Measurements from ENCODE around the gene MIOS. TPM values are rescaled to one million over a fixed set of nuclear protein-coding genes. Genes with fewer than 3 reads are reported as not detected.

MIOS gene
- total and polyA plus RNA-seq, 2 of the 4 experiments (the other 2 are of a cell fraction), result 10.6 to 32.4 TPM

- Histone ChIP-seq H4K91ac (ENCODE audit: insufficient read depth, low read depth, low read length) (no peak overlapping the region), H3K14ac (replicated peaks; ENCODE audit: low read depth, low read length) (no peak overlapping the region), H3K27me3 (ENCODE audit: control insufficient read depth, insufficient read depth, low read length) (no peaks in the 10 kb centered on the region), H3K4me1 (ENCODE audit: control insufficient read depth, insufficient read depth, low read length) (no peaks in the 10 kb centered on the region), H3K4ac (ENCODE audit: low read depth, low read length) (no peak overlapping the region), H4K20me1 (ENCODE audit: insufficient read depth, low read length) (no peaks in the 10 kb centered on the region), H4K5ac (ENCODE audit: low read depth, low read length) (peak overlapping the region; percentile 36; the same call in 1 of the 2 replicates), H3K9ac (ENCODE audit: low read depth, low read length) (peak overlapping the region; percentile 58; the same call in 1 of the 2 replicates), H3K36me3 (ENCODE audit: control insufficient read depth, insufficient read depth, low read length) (no peaks in the 10 kb centered on the region), H3K4me2 (ENCODE audit: low read depth, low read length) (peak overlapping the region; percentile 56), H3K4me3 (ENCODE audit: insufficient read depth, low read depth, low read length) (peak overlapping the region; percentile 78), H3K56ac (ENCODE audit: extremely low read depth, insufficient read depth, low read length) (peak overlapping the region; percentile 18; the same call in 1 of the 2 replicates), H3K18ac (ENCODE audit: low read depth, low read length) (no peak overlapping the region), H3K9me1 (ENCODE audit: insufficient read depth, low read length) (no peaks in the 10 kb centered on the region; the same call in 1 of the 2 replicates), H2BK15ac (ENCODE audit: low read depth, low read length) (no peak overlapping the region), H3K23ac (ENCODE audit: low read depth, low read length) (0 out of 2 replicates have a peak overlapping the region, but pooled peaks have one; percentile 17), H3K27ac (ENCODE audit: insufficient read depth, low read length) (no peak overlapping the region), H2AK5ac (ENCODE audit: low read depth, low read length) (no peak overlapping the region), H2AK9ac (replicated peaks; ENCODE audit: low read depth, low read length, poor library complexity) (no peak overlapping the region), H4K8ac (ENCODE audit: low read depth in 2 of 2, low read length in 2 of 2) (peak overlapping the region; percentile 49 to 53; a peak in 2 of 4 replicates), H2BK20ac (ENCODE audit: low read depth, low read length) (no peak overlapping the region), H2BK120ac (ENCODE audit: low read depth, low read length) (no peak overlapping the region), H2BK5ac (ENCODE audit: low read depth, low read length, poor library complexity, severe bottlenecking) (no peak overlapping the region), H3K79me1 (ENCODE audit: low read depth in 1 of 2, low read length in 2 of 2) (peaks cover 13 to 21% of the 10 kb centered on the region in 2 experiments), H3K9me3 (ENCODE audit: control insufficient read depth, insufficient read depth, low read length) (no peaks in the 10 kb centered on the region), H2AFZ (replicated peaks; ENCODE audit: low read length, poor library complexity) (peak overlapping the region; percentile 96)
- in situ Hi-C loops (cut with MboI; ENCODE audit: low sequenced_read_pairs) (no loop called here), intact Hi-C loops (cut with micrococcal nuclease) (no loop called here), dilution Hi-C loops (cut with HindIII; ENCODE audit: low sequenced_read_pairs, unreplicated experiment) (no loop called here)
- CTCF ChIA-PET, result no interaction called here
- TSS peak; percentile 62 for BruUV-seq (replicated peaks)
- no CpG with 5 or more reads among the region's 5 CpGs for WGBS, 2 experiments (ENCODE audit: extremely low coverage in 2 of 2, insufficient read length in 1 of 2)
- DNase-seq (no peak), ATAC-seq (ENCODE audit: low read depth) (no peak)
- POLR2A ChIA-PET (ENCODE audit: unreplicated experiment), result no interaction called here
- TF ChIP-seq FOS (IDR thresholded peaks at IDR 0.05; ENCODE audit: low read depth, low read length) (no peak), NFE2L2 (IDR thresholded peaks at IDR 0.05; ENCODE audit: low read depth, low read length) (no peak), RAD21 (IDR thresholded peaks at IDR 0.05; ENCODE audit: low read length) (no peak), MXI1 (IDR thresholded peaks at IDR 0.05; ENCODE audit: borderline replicate concordance, low read depth, low read length) (no peak), CEBPB (IDR thresholded peaks at IDR 0.05; ENCODE audit: low read depth, low read length) (no peak), MAZ (IDR thresholded peaks at IDR 0.05; ENCODE audit: borderline replicate concordance, low read depth, low read length) (no peak)
Measured at GRCh38 chr7:7639421-7639820, 72.7 kb downstream of the MIOS start.
